Subcutaneous adipose tissue (tissue), 4 donors: ENCODE data around the gene MESP2. TPM values are rescaled to one million over a fixed set of nuclear protein-coding genes. Genes with fewer than 3 reads are reported as not detected.

Experiments used
- total RNA-seq, 4 donors: library from RNA; depleted of rRNA; stranded (reverse); fragments of >200 nt; gene quantifications; one replicate each; pipeline ENCODE4 v1.1.0, GENCODE V29; 2016
- TF ChIP-seq, protein P1 (sequence below): fragments of 450-650 bp; IDR thresholded peaks from one replicate; pipeline ENCODE4 v1.5.1; 2016; ENCODE audit warnings: low read depth, mild to moderate bottlenecking, control low read depth, antibody characterized with exemption, moderate library complexity

Gene MESP2
- total RNA-seq, 4 donors from 2014 or later: 0.34 to 0.57 TPM; not detected in 2

DNA sequence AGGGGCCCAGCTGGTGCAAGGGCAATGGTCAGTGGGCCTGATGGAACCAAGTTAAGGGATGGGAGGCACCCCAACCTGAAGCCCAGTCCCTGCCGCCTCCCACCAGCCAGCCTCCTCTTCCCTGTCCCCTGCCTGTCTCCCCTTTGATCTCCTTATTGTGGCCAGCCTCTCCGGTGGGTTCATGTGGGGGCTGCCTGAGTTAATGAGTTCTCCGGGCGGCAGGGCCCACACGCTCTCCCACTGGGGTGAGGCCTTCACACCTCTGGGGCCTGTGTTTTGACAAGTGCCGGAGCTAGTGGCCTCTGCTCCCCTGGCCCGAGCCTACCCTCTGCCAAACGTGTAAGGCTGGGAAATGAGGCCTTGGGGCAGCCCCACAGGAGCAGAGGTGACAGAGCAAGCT is 17.8 kb upstream of the MESP2 start:
- TF ChIP-seq, protein P1, sequence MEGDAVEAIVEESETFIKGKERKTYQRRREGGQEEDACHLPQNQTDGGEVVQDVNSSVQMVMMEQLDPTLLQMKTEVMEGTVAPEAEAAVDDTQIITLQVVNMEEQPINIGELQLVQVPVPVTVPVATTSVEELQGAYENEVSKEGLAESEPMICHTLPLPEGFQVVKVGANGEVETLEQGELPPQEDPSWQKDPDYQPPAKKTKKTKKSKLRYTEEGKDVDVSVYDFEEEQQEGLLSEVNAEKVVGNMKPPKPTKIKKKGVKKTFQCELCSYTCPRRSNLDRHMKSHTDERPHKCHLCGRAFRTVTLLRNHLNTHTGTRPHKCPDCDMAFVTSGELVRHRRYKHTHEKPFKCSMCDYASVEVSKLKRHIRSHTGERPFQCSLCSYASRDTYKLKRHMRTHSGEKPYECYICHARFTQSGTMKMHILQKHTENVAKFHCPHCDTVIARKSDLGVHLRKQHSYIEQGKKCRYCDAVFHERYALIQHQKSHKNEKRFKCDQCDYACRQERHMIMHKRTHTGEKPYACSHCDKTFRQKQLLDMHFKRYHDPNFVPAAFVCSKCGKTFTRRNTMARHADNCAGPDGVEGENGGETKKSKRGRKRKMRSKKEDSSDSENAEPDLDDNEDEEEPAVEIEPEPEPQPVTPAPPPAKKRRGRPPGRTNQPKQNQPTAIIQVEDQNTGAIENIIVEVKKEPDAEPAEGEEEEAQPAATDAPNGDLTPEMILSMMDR: no peak

DNA sequence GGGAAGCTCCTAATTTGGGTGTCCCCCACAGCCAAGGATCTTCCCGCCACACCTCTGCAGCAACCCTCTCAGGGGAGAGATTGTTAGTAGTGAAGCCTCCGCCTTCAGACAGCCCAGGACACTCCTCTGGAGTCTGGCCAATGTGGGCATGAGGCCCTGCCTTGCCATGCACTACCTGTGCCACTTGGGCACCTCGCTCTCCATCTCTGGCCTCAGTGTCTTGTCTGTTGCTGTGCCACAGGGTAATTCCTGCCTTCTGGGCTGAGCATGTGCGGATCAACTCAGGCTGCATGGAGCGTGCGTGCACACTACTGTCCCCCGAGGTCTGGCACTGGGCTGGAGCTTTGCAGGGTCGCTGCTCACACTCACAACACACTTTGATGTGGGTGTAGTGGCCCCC is 17.2 kb upstream of the MESP2 start:
- TF ChIP-seq, protein P1: no peak

DNA sequence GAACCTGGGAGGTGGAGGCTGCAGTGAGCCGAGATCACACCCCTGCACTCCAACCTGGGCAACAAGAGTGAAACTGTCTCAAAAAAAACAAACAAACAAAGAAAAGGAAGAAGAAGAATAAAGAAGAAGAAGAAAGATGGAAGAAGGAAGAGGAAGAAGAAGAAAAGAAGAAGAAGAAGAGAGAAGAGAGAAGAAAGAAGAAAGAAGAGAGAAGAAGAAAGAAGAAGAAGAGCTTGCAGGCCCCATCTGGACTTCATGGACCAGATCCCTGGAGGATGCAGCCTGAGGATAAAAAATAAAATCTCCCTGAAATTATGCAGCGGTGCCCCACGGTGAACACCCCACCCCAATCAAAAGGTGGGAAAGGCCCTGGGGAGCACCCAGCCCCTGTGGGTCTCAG is 16.3 kb upstream of the MESP2 start:
- TF ChIP-seq, protein P1: no peak

DNA sequence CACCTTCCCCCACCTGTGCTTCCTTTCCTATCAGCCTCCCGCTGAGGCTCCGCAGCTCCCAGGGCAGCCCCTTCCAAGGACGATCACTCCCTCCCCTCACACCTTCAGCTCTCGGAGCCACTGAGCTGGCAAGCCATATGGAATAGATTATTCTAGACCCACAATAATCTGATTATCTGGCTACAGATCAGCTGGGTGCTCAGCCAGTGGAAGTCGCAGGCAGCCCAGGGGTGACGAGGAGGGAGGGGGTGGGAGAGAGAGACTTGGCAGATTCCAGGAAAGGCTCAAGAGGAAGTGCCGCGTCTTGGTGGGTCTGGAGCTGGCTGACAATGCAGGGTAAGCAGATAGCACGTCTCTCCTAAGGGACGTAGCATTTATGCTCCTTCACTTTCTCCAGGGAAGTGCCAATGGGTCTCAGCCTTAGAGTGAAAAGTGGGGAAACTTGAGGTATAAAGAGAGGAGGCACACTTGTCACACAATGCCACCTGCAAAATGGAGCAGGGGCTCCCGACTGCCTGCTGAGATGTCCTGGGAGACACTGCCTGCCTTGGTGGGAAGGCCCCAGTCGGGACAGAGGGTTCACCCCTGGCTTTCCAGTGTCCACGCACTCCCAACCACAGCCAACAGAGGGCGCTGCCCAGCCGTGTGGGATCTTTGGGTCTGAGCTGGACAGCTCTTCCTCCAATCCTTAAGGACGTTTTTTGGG is 15.7 kb upstream of the MESP2 start:
- TF ChIP-seq, protein P1: no peak

DNA sequence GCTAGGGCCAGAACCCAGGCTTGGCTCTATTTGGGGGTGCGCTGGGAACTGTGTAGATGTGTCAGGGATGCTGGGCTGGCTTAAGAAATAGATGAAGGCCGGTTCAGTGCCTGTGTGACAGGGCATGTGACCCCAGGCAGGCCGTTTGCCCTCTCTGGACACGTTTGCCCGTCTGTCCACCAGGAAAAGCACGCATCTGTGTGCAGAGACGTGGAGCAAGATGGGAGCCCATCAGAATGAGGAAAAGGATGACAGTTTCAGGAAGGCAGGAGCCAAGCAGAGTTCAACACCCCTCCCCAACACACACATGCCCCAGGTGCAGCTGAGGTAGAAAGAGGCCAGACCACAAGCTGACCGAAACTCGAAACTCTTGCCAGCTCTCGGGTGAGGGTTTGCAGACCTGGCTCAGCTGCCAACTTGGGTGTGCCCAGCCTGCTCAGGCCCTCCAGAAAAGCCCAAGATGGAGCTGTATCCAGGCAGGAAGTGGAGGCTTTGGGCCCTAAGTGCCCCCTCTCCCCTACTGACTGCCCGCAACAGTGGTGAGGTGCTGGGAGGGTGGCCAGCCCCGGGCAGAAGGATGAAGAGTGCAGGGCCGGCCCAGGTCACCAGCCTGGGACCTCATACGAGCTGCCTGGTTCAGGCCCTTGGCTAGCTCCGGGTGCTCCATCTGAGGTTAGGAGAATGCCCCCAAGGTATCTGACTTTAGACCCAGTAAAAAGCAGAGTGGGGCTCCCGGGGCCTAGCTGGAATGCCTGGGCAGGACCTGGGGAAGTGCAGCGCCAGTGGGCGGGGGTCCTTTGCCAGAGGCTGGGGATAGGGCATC is 14.9 kb upstream of the MESP2 start:
- TF ChIP-seq, protein P1: no peak

DNA sequence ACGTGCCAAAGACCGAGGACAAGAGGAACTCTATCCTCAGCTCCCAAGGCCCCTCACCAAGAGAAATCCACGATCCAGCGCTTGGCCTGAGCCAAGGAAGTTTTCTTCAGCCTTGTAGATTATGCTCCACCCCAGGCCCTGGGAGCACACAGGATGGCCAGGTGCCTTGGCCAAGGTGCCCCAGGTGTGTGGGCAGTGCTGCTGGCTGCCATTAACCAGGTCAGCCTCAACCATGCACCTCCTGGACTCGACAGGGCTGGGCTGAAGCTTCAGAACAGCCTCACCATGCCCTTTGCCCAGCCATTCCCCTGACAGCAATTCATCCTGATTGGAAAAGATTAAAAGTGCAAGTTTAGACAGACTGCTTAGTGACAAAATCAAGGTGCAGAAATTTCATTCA is 14.2 kb upstream of the MESP2 start:
- TF ChIP-seq, protein P1: no peak

DNA sequence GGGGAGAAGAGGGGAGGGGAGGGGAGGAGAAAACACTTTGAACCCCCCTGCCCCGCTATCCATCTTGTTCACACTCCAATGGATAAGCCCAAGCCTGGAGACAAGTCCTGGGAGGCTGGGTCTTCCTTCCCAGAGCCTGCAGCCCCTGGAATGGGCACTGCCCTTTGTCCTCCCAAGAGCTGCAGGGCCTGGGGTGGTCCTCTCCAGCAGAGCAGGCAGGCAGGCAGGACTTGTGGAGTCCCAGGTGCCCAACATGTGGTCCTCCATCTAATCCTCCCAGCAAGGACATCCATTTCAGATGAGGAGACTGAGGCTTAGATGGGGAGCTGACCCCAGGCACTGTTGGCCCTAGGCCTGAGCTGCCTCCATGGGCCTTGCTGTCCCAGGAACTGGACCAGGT is 10.4 kb upstream of the MESP2 start:
- TF ChIP-seq, protein P1: no peak
